A673 (cell line): Measurements from ENCODE around the gene CMC1.
"Not testable (repeated sequence)": the region's sequence is repeated elsewhere in the genome, so short reads cannot be mapped to it uniquely, and the experiment has no call there.

Experiments
- EZH2 ChIP-seq: fragments of 200-600 bp; sonication (generic); IDR thresholded peaks from 2 replicates; pipeline ENCODE4 v1.6.1; 2017; ENCODE audit warnings: borderline replicate concordance, low read depth, mild to moderate bottlenecking, mixed read lengths, antibody characterized with exemption, low read length; ENCODE audit not compliant: poor library complexity, severe bottlenecking
- TF ChIP-seq, protein P1 (sequence below): fragments of 300-800, 200-600 bp; sonication (generic); conservative IDR thresholded peaks from 2 replicates; pipeline ENCODE4 v1.5.1; 2017; ENCODE audit warnings: low read depth, mild to moderate bottlenecking, antibody characterized with exemption, low read length, moderate library complexity, mixed read lengths

DNA sequence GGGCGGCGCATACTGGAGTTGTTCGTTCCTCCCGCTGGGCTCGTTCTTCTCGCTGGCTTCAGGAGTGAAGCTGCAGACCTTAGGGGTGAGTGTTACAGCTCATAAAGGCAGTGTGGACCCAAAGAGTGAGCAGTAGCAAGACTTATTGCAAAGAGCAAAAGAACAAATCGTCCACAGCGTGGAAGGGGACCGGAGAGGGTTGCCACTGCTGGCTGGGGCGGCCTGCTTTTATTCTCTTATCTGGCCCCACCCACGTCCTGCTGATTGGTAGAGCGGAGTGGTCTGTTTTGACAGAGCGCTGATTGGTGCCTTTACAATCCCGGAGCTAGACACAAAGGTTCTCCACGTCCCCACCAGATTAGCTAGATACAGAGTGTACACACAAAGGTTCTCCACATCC is 41.8 kb upstream of the CMC1 start:
- TF ChIP-seq, protein P1, sequence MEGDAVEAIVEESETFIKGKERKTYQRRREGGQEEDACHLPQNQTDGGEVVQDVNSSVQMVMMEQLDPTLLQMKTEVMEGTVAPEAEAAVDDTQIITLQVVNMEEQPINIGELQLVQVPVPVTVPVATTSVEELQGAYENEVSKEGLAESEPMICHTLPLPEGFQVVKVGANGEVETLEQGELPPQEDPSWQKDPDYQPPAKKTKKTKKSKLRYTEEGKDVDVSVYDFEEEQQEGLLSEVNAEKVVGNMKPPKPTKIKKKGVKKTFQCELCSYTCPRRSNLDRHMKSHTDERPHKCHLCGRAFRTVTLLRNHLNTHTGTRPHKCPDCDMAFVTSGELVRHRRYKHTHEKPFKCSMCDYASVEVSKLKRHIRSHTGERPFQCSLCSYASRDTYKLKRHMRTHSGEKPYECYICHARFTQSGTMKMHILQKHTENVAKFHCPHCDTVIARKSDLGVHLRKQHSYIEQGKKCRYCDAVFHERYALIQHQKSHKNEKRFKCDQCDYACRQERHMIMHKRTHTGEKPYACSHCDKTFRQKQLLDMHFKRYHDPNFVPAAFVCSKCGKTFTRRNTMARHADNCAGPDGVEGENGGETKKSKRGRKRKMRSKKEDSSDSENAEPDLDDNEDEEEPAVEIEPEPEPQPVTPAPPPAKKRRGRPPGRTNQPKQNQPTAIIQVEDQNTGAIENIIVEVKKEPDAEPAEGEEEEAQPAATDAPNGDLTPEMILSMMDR, result not testable (repeated sequence)
- not testable (repeated sequence) for TF ChIP-seq EZH2
